Psoas muscle (tissue), 8 donors: ENCODE measurements around the gene MBNL1. TPM values are rescaled to one million over a fixed set of nuclear protein-coding genes. Genes with fewer than 3 reads are reported as not detected.

ENCODE experiments used
- ATAC-seq, 4 donors: fragments of 200-7000 bp; cut with Tn5 transposase; one replicate each; pipeline ENCODE4 v1.9.1; 2020; ENCODE audit warnings: moderate library complexity in 3 of 4, mild to moderate bottlenecking in 2 of 4
- DNase-seq, 2 donors: peaks; one replicate each; pipeline ENCODE4 v3.0.0-alpha.2; 2020
- H3K27ac ChIP-seq: fragments of 200-600 bp; one replicate; pipeline ENCODE4 v1.8.0; 2022
- H3K27me3 ChIP-seq, 3 donors: fragments of 200-600 bp in 1 of 3; one replicate each; pipeline versions ENCODE4 v1.6.1 to v1.8.0; 2013 to 2022; ENCODE audit warnings: low read length in 2 of 3, mild to moderate bottlenecking in 2 of 3, moderate library complexity in 1 of 3; ENCODE audit not compliant: insufficient read depth in 3 of 3
- H3K36me3 ChIP-seq, 2 donors: fragments of 200-600 bp in 1 of 2; one replicate each; pipeline versions ENCODE4 v1.6.1 to v1.8.0; 2013 to 2022; ENCODE audit warnings: low read depth in 1 of 2, mild to moderate bottlenecking in 1 of 2, moderate library complexity in 1 of 2; ENCODE audit not compliant: insufficient read depth in 1 of 2
- H3K4me1 ChIP-seq: fragments of 200-600 bp; one replicate; pipeline ENCODE4 v1.8.0; 2022
- H3K4me3 ChIP-seq: fragments of 200-600 bp; one replicate; pipeline ENCODE4 v1.8.0; 2022; ENCODE audit warnings: mild to moderate bottlenecking
- H3K9me3 ChIP-seq: fragments of 200-600 bp; one replicate; pipeline ENCODE4 v1.8.0; 2022
- CTCF ChIP-seq: fragments of 200-600 bp; IDR thresholded peaks from one replicate; pipeline ENCODE4 v1.8.0; 2022; ENCODE audit warnings: antibody characterized with exemption
- WGBS, 3 donors: extraction: QIAGEN DNeasy Blood & Tissue Kit; methylation state at CpG; one replicate each; pipeline versions ENCODE4 v1.1.6 to v1.1.7; 2013; 5-methylcytosine and 5-hydroxymethylcytosine counted together
- intact Hi-C, 2 donors: fragments of 100-400 bp; cut with DNase I; formaldehyde crosslinking; loops; one replicate each; pipeline versions ENCODE4 v1.11.0 to v1.14.2; 2022
- polyA plus RNA-seq, 3 donors: library from polyadenylated mRNA; stranded (reverse); fragments of 200-250 nt; gene quantifications; one replicate each; pipeline ENCODE4 v1.2.3, GENCODE V29; 2013
- total RNA-seq, 4 donors: library from RNA; stranded (reverse); fragmentation: NEBNext Ultra II Directional in 2 of 4; extraction: Animal tissue kit (Norgen Biotek cat#: 25700) in 2 of 4; gene quantifications; one replicate each; pipeline versions ENCODE4 v1.2.1 to v1.2.4, GENCODE V29; 2021 to 2023
- donor health status: healthy with polysubstance abuse.
- donor health status: DM: no; HTN: no; CAD: no; lungs with moderate emphysema.
- donor health status: Bipolar disorder and iron deficiency.
- donor health status: healthy.
- donor health status: DM: yes; HTN: yes; CAD: no.
- donor health status: DM: no; HTN: no; CAD: no.
- donor health status: DM: no; HTN: no; CAD: no.
- donor health status: DM: yes; HTN: yes; CAD: no.

The MBNL1 gene
- total and polyA plus RNA-seq, 7 donors = 27.4 to 281 (median 179) TPM

- DNase-seq (no peak), ATAC-seq (no peak)
- TF ChIP-seq CTCF = no peak
- Histone ChIP-seq H3K27ac (peak overlapping the region; percentile 82), H3K4me3 (no peak overlapping the region), H3K36me3 (peaks cover 2 to 3% of the 10 kb centered on the region in 2 donors), H3K4me1 (peaks cover 92% of the 10 kb centered on the region), H3K9me3 (no peaks in the 10 kb centered on the region), H3K27me3 (no peaks in the 10 kb centered on the region)
- intact Hi-C loops = no loop called here
Measured at GRCh38 chr3:152350139-152350538, 81.4 kb downstream of the MBNL1 start.

GRCh38 chr3:152350776-152351175 lies 82.0 kb downstream of the MBNL1 start:
- H3K9me3 ChIP-seq = no peaks in the 10 kb centered on the region
- peak overlapping the region; percentile 82 for H3K27ac ChIP-seq
- 67 to 90% (median 83%) methylated on average over 4 of the region's 4 CpGs for WGBS, 3 donors
- no peaks in the 10 kb centered on the region for H3K27me3 ChIP-seq
- peaks cover 2 to 3% of the 10 kb centered on the region in 2 donors for H3K36me3 ChIP-seq
- H3K4me1 ChIP-seq = peaks cover 92% of the 10 kb centered on the region
- intact Hi-C loops = no loop called here
- DNase-seq (no peak), ATAC-seq (no peak)
- H3K4me3 ChIP-seq = no peak overlapping the region
- TF ChIP-seq CTCF = no peak

GRCh38 chr3:152352554-152352953 lies 83.8 kb downstream of the MBNL1 start:
- Histone ChIP-seq H3K4me3 (no peak overlapping the region), H3K36me3 (peaks cover 0 to 3% of the 10 kb centered on the region in 2 donors), H3K4me1 (peaks cover 92% of the 10 kb centered on the region), H3K9me3 (no peaks in the 10 kb centered on the region), H3K27me3 (no peaks in the 10 kb centered on the region), H3K27ac (peak overlapping the region; percentile 82)
- no peak for TF ChIP-seq CTCF
- intact Hi-C loops = no loop called here
- ATAC-seq (peak; percentile 35 to 76 (median 61)), DNase-seq (no peak)
- WGBS, 3 donors = 36 to 67% (median 42%) methylated on average over 4 of the region's 4 CpGs

- Histone ChIP-seq H3K9me3 (no peaks in the 10 kb centered on the region), H3K27me3 (no peaks in the 10 kb centered on the region), H3K36me3 (peaks cover 0 to 3% of the 10 kb centered on the region in 2 donors), H3K27ac (peak overlapping the region; percentile 82), H3K4me3 (no peak overlapping the region), H3K4me1 (peaks cover 92% of the 10 kb centered on the region)
- no peak for TF ChIP-seq CTCF
- DNase-seq = no peak
- intact Hi-C loops = no loop called here
- ATAC-seq = no peak
Measured at GRCh38 chr3:152353578-152353977, 84.8 kb downstream of the MBNL1 start.
